Trophoblast cell (in vitro differentiated cells and primary cell): ENCODE measurements around the gene DCLRE1C.
A peak's percentile ranks its signal among the peaks of the same experiment; 100 is the strongest.

Source experiments
- DNase-seq, 2 donors: peaks; one replicate each; pipeline ENCODE4 v3.0.0-alpha.2; 2016
- H2AFZ ChIP-seq: 2 replicates; pipeline ENCODE4 v1.6.1; 2013; ENCODE audit warnings: low read length, moderate library complexity, mild to moderate bottlenecking; ENCODE audit not compliant: insufficient read depth, poor library complexity
- H2AK5ac ChIP-seq: 2 replicates; pipeline ENCODE4 v1.6.1; 2013; ENCODE audit warnings: mild to moderate bottlenecking, low read length
- H2BK120ac ChIP-seq: 2 replicates; pipeline ENCODE4 v1.6.1; 2013; ENCODE audit warnings: low read length, mild to moderate bottlenecking, moderate library complexity; ENCODE audit not compliant: insufficient read depth, poor library complexity
- H2BK12ac ChIP-seq: 2 replicates; pipeline ENCODE4 v1.6.1; 2013; ENCODE audit warnings: mild to moderate bottlenecking, low read length, moderate library complexity
- H2BK5ac ChIP-seq: 2 replicates; pipeline ENCODE4 v1.6.1; 2013; ENCODE audit warnings: low read length, low read depth, moderate library complexity, mild to moderate bottlenecking; ENCODE audit not compliant: poor library complexity
- H3K14ac ChIP-seq: 2 replicates; pipeline ENCODE4 v1.6.1; 2013; ENCODE audit warnings: mild to moderate bottlenecking, low read length
- H3K18ac ChIP-seq: 2 replicates; pipeline ENCODE4 v1.6.1; 2013; ENCODE audit warnings: mild to moderate bottlenecking, low read length
- H3K23ac ChIP-seq: 2 replicates; pipeline ENCODE4 v1.6.1; 2013; ENCODE audit warnings: low read length
- H3K27ac ChIP-seq: 2 replicates; pipeline ENCODE4 v1.5.1; 2013; ENCODE audit warnings: low read depth, mild to moderate bottlenecking, inconsistent platforms, low read length, moderate library complexity
- H3K27me3 ChIP-seq: 2 replicates; pipeline ENCODE4 v1.6.1; 2013; ENCODE audit warnings: inconsistent platforms, mild to moderate bottlenecking, low read length, moderate library complexity; ENCODE audit not compliant: insufficient read depth
- H3K36me3 ChIP-seq, 2 experiments: 1 replicate in 1 of 2; 2 replicates in 1 of 2; pipeline ENCODE4 v1.6.1; 2013; ENCODE audit warnings: low read length in 2 of 2, mild to moderate bottlenecking in 2 of 2, moderate library complexity in 1 of 2; ENCODE audit not compliant: insufficient read depth in 2 of 2, control insufficient read depth in 1 of 2
- H3K4ac ChIP-seq: 2 replicates; pipeline ENCODE4 v1.6.1; 2013; ENCODE audit warnings: low read depth, mild to moderate bottlenecking, low read length, moderate library complexity
- H3K4me1 ChIP-seq, 2 experiments: 1 replicate in 1 of 2; 2 replicates in 1 of 2; pipeline ENCODE4 v1.6.1; 2013; ENCODE audit warnings: low read length in 2 of 2, mild to moderate bottlenecking in 2 of 2, moderate library complexity in 1 of 2; ENCODE audit not compliant: insufficient read depth in 2 of 2, control insufficient read depth in 1 of 2
- H3K4me2 ChIP-seq: 2 replicates; pipeline ENCODE4 v1.6.1; 2013; ENCODE audit warnings: inconsistent platforms, mild to moderate bottlenecking, low read length, moderate library complexity
- H3K4me3 ChIP-seq: 2 replicates; pipeline ENCODE4 v1.5.1; 2013; ENCODE audit warnings: mild to moderate bottlenecking, low read depth, low read length, inconsistent platforms
- H3K79me1 ChIP-seq: one replicate; pipeline ENCODE4 v1.6.1; 2013; ENCODE audit warnings: low read length
- H3K79me2 ChIP-seq: 2 replicates; pipeline ENCODE4 v1.6.1; 2013; ENCODE audit warnings: low read length, mild to moderate bottlenecking; ENCODE audit not compliant: control insufficient read depth, insufficient read depth, poor library complexity
- H3K9ac ChIP-seq: 2 replicates; pipeline ENCODE4 v1.6.1; 2013; ENCODE audit warnings: mild to moderate bottlenecking, low read length
- H3K9me3 ChIP-seq: 2 replicates; pipeline ENCODE4 v1.6.1; 2013; ENCODE audit warnings: low read depth, mild to moderate bottlenecking, control low read depth, inconsistent platforms, low read length; ENCODE audit not compliant: insufficient read depth
- H4K12ac ChIP-seq: 2 replicates; pipeline ENCODE4 v1.6.1; 2013; ENCODE audit warnings: low read depth, mild to moderate bottlenecking, low read length, moderate library complexity
- H4K8ac ChIP-seq: 2 replicates; pipeline ENCODE4 v1.6.1; 2013; ENCODE audit warnings: low read depth, mild to moderate bottlenecking, low read length, moderate library complexity
- H4K91ac ChIP-seq: one replicate; pipeline ENCODE4 v1.6.1; 2013; ENCODE audit warnings: low read depth, mild to moderate bottlenecking, low read length, moderate library complexity
- WGBS: extraction: QIAGEN DNeasy Blood & Tissue Kit; methylation state at CpG from one replicate; pipeline ENCODE4 v1.1.7; 2013; ENCODE audit warnings: missing lambda C conversion rate; ENCODE audit not compliant: insufficient read length, insufficient coverage; ENCODE audit errors: extremely low coverage; 5-methylcytosine and 5-hydroxymethylcytosine counted together

DCLRE1C gene

GRCh38 chr10:14852236-14852635 lies 101.7 kb downstream of the DCLRE1C start:
- no peak overlapping the region for H2AK5ac ChIP-seq
- DNase-seq: peak in 1 of 2 donors; percentile 57
- H4K12ac ChIP-seq: no peak overlapping the region
- H4K91ac ChIP-seq: no peak overlapping the region
- H3K27ac ChIP-seq: no peak overlapping the region
- H2AFZ ChIP-seq: no peak overlapping the region
- H3K9ac ChIP-seq: no peak overlapping the region
- H3K79me2 ChIP-seq: no peaks in the 10 kb centered on the region
- H3K36me3 ChIP-seq: peaks cover 3 to 5% of the 10 kb centered on the region in 2 experiments
- H4K8ac ChIP-seq: no peak overlapping the region
- WGBS: no CpG with 5 or more reads among the region's 3 CpGs
- H2BK5ac ChIP-seq: no peak overlapping the region
- H3K14ac ChIP-seq: no peak overlapping the region
- no peaks in the 10 kb centered on the region for H3K9me3 ChIP-seq
- no peak overlapping the region for H2BK12ac ChIP-seq
- no peak overlapping the region for H3K4ac ChIP-seq
- no peaks in the 10 kb centered on the region for H3K79me1 ChIP-seq
- H2BK120ac ChIP-seq: no peak overlapping the region
- no peak overlapping the region for H3K23ac ChIP-seq
- no peaks in the 10 kb centered on the region for H3K27me3 ChIP-seq
- H3K4me3 ChIP-seq: no peak overlapping the region
- no peaks in the 10 kb centered on the region for H3K4me1 ChIP-seq
- no peak overlapping the region for H3K18ac ChIP-seq
- no peak overlapping the region for H3K4me2 ChIP-seq
